Heart left ventricle (tissue), 13 donors: ENCODE measurements around the gene FTCD.

Source experiments
- CTCF ChIP-seq, 12 donors: fragments of 200-600 bp; sonication (generic) in 4 of 12; IDR thresholded peaks; one replicate each; pipeline versions ENCODE4 v1.5.0 to v1.8.0; 2018 to 2022; ENCODE audit warnings: antibody characterized with exemption in 12 of 12, mild to moderate bottlenecking in 5 of 12
- POLR2A ChIP-seq, 2 donors: fragments of 450-650 bp; IDR thresholded peaks; one replicate each; pipeline ENCODE4 v1.6.1; 2017; ENCODE audit warnings: antibody characterized with exemption in 2 of 2, mild to moderate bottlenecking in 2 of 2, moderate library complexity in 2 of 2
- donor health status: ischemic (EF 13 %, LVEDD 7.1; RV severe dilation, severe dysfunction).
- donor health status: DM: no; HTN: yes; CAD: no.
- donor health status: DM: no; HTN: no; CAD: no.
- donor health status: ischemic (EF 25% LVEDD 6.9; RV normal size, moderate dysfunction).
- donor health status: ischemic (EF 25% LVEDD 5.7; RV mildly dilated, moderate dysfunction).
- donor health status: ischemic (EF 35%, LVEDD 5.7; RV mildly dilated, moderate dysfunction).
- donor health status: nonischemic (EF 11% LVEDD 7.7; RV severe dilation, severe dysfunction).
- donor health status: DM: yes; HTN: yes; CAD: no.
- donor health status: PGD.
- donor health status: ischemic (EF 29% LVEDD 5.4; RV normal size, mild dysfunction).
- donor health status: nonischemic (EF 23%, LVEDD 6.1; RV moderate dilation, normal function).

GRCh38 chr21:46171585-46171984 lies 16.2 kb upstream of the FTCD start:
- no peak for TF ChIP-seq POLR2A (IDR thresholded peaks at IDR 0.05)
- TF ChIP-seq CTCF (IDR thresholded peaks at IDR 0.05) = no peak
